Spleen (tissue), 7 donors: ENCODE results near the gene PSMG4.

Source experiments
- CTCF ChIP-seq, 11 experiments: fragments of 200-600 bp in 7 of 11; fragments of 450-650 bp in 4 of 11; sonication (generic) in 4 of 11; IDR thresholded peaks in 8 of 11; conservative IDR thresholded peaks in 3 of 11; 1 replicate in 7 of 11; 2 replicates in 4 of 11; pipeline versions ENCODE4 v1.4.0 to v1.8.0; 2016 to 2021; ENCODE audit warnings: antibody characterized with exemption in 11 of 11, inconsistent platforms in 4 of 11, mild to moderate bottlenecking in 1 of 11
- POLR2A ChIP-seq, 3 donors: fragments of 450-650 bp; IDR thresholded peaks; one replicate each; pipeline ENCODE4 v1.5.1; 2017; ENCODE audit warnings: antibody characterized with exemption in 3 of 3, mild to moderate bottlenecking in 1 of 3
- POLR2AphosphoS5 ChIP-seq, 3 donors: sonication (generic); formaldehyde crosslinking; IDR thresholded peaks; one replicate each; pipeline ENCODE4 v1.5.1; 2017; ENCODE audit warnings: antibody characterized with exemption in 3 of 3
- donor health status: DM: no; HTN: no; CAD: no; lungs with moderate emphysema.
- donor health status: DM: no; HTN: no; CAD: no.
- donor health status: DM: no; HTN: no; CAD: no.

- TF ChIP-seq CTCF (IDR thresholded peaks at IDR 0.05 in 8 of 11, conservative IDR thresholded peaks at IDR 0.05 in 3 of 11): no peak
- no peak for TF ChIP-seq POLR2A (IDR thresholded peaks at IDR 0.05)
- no peak for TF ChIP-seq POLR2AphosphoS5 (IDR thresholded peaks at IDR 0.05)
Measured at GRCh38 chr6:3273707-3274521, 15.2 kb downstream of the PSMG4 start.
